ENCODE data around the gene IDE. TPM values are rescaled to one million over a fixed set of nuclear protein-coding genes. Genes with fewer than 3 reads are reported as not detected.

The IDE gene
- total and polyA plus RNA-seq, 10 of the 15 experiments (the other 5 are each of a cell fraction or from before 2014, with no cell fraction given), result 11.6 to 54.5 (median 33.6) TPM

GRCh38 chr10:92479547-92479946 is 94.3 kb downstream of the IDE start:
- in situ Hi-C loops (cut with MboI) (no loop called here), intact Hi-C loops (cut with micrococcal nuclease; ENCODE audit: unreplicated experiment) (no loop called here)
- FAIRE-seq (no peak), ATAC-seq (no peak), DNase-seq (ENCODE audit: low read depth, low spot score) (no peak)
- Histone ChIP-seq H3K36me3 (ENCODE audit: control insufficient read depth in 2 of 2, insufficient read depth in 2 of 2, low read length in 1 of 2) (peaks cover 6 to 20% of the 10 kb centered on the region in 2 experiments), H3K79me2 (ENCODE audit: control insufficient read depth, insufficient read depth, low read length) (no peaks in the 10 kb centered on the region), H3K4me3 (no peak overlapping the region), H3K4me1 (ENCODE audit: control insufficient read depth, insufficient read depth, low read length) (no peaks in the 10 kb centered on the region), H3K9me3 (replicated peaks; ENCODE audit: control insufficient read depth, insufficient read depth, low read length) (no peaks in the 10 kb centered on the region), H4K20me1 (ENCODE audit: control insufficient read depth, insufficient read depth) (no peaks in the 10 kb centered on the region), H3K9ac (ENCODE audit: control insufficient read depth, insufficient read depth, low read length) (no peak overlapping the region), H3K4me2 (ENCODE audit: control insufficient read depth, insufficient read depth) (no peak overlapping the region), H3K27ac (ENCODE audit: control insufficient read depth, insufficient read depth) (no peak overlapping the region), H3K27me3 (replicated peaks in 1 of 2; ENCODE audit: control insufficient read depth in 2 of 2, insufficient read depth in 2 of 2, low read length in 1 of 2) (no peaks in the 10 kb centered on the region), H2AFZ (ENCODE audit: control insufficient read depth, low read depth, low read length) (no peak overlapping the region)
- 99% methylated on average over 7 of the region's 7 CpGs for WGBS (ENCODE audit: insufficient coverage, insufficient replicate concordance, low lambda C conversion rate, missing lambda C conversion rate)
- BruUV-seq (replicated peaks), result no TSS peak
- POLR2A ChIA-PET, result no interaction called here
- RAD21 ChIA-PET (ENCODE audit: unreplicated experiment), result no interaction called here
- CTCF ChIA-PET, result interaction anchor here (0.6 to 1.2 kb wide), 3 partner anchors 37 to 1341 kb away, joined by 3 to 5 read pairs (median 3); no protein-coding TSS in a partner anchor
- SMC1A ChIA-PET (ENCODE audit: uncharacterized antibody, unreplicated experiment), result interaction anchor here (1.0 kb wide), 1 partner anchor 12 kb away, joined by 3 read pairs; no protein-coding TSS in a partner anchor
- TF ChIP-seq SKIL (IDR thresholded peaks at IDR 0.05; ENCODE audit: low read depth, poor library complexity, severe bottlenecking), result no peak
- TF ChIP-seq MTA3 (IDR thresholded peaks at IDR 0.05; ENCODE audit: borderline replicate concordance, low read length), result no peak
- TF ChIP-seq E2F8 (IDR thresholded peaks at IDR 0.05; ENCODE audit: low read depth, partially characterized antibody), result no peak
- TF ChIP-seq NR2F1 (conservative IDR thresholded peaks at IDR 0.05), result no peak
- TF ChIP-seq HDAC2 (IDR thresholded peaks at IDR 0.05), result no peak
- no peak for TF ChIP-seq POLR2AphosphoS5 (IDR thresholded peaks at IDR 0.05; ENCODE audit: low read length)
- no peak for TF ChIP-seq SMAD1 (IDR thresholded peaks at IDR 0.05; ENCODE audit: low read depth, partially characterized antibody)
- no peak for TF ChIP-seq USF2 (IDR thresholded peaks at IDR 0.05; ENCODE audit: borderline replicate concordance, low read depth, low read length)
- no peak for TF ChIP-seq YY1 (IDR thresholded peaks at IDR 0.05; ENCODE audit: low read depth, low read length)
- TF ChIP-seq E2F4 (IDR thresholded peaks at IDR 0.05; ENCODE audit: low read depth, low read length), result no peak
- TF ChIP-seq IRF5 (IDR thresholded peaks at IDR 0.05; ENCODE audit: borderline replicate concordance), result no peak
- no peak for TF ChIP-seq GATAD2B (conservative IDR thresholded peaks at IDR 0.05; ENCODE audit: low read depth)

All from GM12878 (cell line).